Measurements from ENCODE around the gene HES5. TPM values are rescaled to one million over a fixed set of nuclear protein-coding genes. Genes with fewer than 3 reads are reported as not detected.

Gene HES5
- total RNA-seq, 4 donors from 2014 or later: not detected

DNA sequence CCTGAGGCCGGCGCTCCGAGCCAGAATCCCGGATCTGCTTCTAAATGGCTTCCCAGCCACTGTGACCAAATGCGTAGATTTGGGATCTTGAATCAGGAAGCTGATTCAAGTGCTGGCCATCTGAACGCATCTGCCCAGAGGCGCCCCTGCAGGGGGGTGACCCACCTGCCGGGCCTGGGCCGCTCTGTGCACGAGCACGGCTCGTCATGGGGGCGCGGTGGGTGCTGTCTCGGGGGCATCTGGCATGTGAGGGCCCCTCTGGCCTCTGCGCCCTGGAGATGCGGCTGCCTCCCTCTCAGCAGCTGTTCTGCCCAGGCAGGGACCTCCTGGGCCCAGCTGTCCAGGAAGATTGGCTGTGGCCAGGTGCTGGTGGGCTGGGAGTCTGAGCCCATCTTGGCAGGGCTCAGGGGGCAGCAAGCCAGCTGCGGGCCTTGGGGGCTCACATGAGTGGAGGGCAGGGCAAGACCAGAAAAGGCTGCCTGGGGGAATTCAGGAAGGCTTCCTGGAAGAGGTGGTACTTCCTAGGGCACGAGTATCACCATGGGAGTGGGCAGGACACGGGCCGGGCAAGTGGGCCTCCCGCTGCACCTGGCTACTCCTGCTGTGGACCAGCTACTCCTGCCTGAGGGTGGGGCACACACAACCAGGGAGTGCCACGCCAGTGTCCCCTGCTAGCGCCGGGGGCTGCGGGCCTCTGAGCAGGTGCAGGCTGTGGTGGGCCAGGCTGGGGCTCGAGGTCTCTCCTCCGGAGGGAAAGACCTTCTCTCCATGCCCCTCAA, 28.8 kb downstream of the HES5 start:
- intact Hi-C loops (cut with DNase I): no loop called here
- no peak for DNase-seq

DNA sequence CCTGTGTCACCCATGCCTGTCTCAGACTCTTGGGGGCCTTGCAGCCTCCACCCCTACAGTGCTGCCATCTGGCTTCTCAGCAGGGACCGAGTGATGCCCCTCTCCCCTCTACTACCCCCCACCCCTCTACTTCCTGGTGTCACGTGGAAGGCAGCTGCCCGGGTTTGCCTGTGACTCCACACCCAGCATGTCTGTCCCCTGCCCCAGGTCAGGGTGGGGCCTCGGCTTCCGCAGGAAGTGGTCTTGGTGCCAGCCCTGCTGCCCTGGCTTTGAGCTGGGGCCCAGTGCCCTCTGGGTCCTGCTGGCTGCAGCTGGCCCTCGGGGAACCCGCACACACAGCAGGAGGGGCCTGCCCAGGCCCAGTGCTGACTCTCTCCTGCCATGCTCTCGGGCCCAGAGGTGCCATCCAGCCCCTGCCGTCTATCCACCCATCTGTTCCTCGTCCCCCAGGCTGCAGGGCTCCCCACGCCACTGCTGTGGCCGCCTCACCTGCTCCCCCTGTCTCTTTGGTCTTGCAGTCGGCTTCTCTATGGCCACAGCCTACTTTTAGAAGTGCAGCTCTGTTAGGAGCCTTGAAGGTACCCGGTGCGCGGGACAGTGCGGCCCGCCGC, 30.0 kb downstream of the HES5 start:
- H3K27me3 ChIP-seq: no peaks in the 10 kb centered on the region
- no peak for DNase-seq
- TF ChIP-seq, protein P1, sequence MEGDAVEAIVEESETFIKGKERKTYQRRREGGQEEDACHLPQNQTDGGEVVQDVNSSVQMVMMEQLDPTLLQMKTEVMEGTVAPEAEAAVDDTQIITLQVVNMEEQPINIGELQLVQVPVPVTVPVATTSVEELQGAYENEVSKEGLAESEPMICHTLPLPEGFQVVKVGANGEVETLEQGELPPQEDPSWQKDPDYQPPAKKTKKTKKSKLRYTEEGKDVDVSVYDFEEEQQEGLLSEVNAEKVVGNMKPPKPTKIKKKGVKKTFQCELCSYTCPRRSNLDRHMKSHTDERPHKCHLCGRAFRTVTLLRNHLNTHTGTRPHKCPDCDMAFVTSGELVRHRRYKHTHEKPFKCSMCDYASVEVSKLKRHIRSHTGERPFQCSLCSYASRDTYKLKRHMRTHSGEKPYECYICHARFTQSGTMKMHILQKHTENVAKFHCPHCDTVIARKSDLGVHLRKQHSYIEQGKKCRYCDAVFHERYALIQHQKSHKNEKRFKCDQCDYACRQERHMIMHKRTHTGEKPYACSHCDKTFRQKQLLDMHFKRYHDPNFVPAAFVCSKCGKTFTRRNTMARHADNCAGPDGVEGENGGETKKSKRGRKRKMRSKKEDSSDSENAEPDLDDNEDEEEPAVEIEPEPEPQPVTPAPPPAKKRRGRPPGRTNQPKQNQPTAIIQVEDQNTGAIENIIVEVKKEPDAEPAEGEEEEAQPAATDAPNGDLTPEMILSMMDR (IDR thresholded peaks at IDR 0.05): no peak
- TF ChIP-seq POLR2A (IDR thresholded peaks at IDR 0.05): no peak
- no peaks in the 10 kb centered on the region for H3K9me3 ChIP-seq
- H3K27ac ChIP-seq: no peak overlapping the region
- H3K4me3 ChIP-seq (replicated peaks in 1 of 3): no peak overlapping the region
- intact Hi-C loops (cut with DNase I): no loop called here
- no peaks in the 10 kb centered on the region for H3K36me3 ChIP-seq
- no peaks in the 10 kb centered on the region for H3K4me1 ChIP-seq
- WGBS, 2 donors: 78 to 86% methylated on average over 12 to 15 of the region's 19 CpGs

More for the DNA sequence above, 28.8 kb downstream of the HES5 start:
- TF ChIP-seq, protein P1 (IDR thresholded peaks at IDR 0.05): no peak
- TF ChIP-seq POLR2A (IDR thresholded peaks at IDR 0.05): no peak
- Histone ChIP-seq H3K4me3 (replicated peaks in 1 of 3) (no peak overlapping the region), H3K9me3 (no peaks in the 10 kb centered on the region), H3K4me1 (no peaks in the 10 kb centered on the region), H3K27me3 (no peaks in the 10 kb centered on the region), H3K36me3 (no peaks in the 10 kb centered on the region), H3K27ac (no peak overlapping the region)
- 77 to 82% methylated on average over 3 to 12 of the region's 28 CpGs for WGBS, 2 donors

DNA sequence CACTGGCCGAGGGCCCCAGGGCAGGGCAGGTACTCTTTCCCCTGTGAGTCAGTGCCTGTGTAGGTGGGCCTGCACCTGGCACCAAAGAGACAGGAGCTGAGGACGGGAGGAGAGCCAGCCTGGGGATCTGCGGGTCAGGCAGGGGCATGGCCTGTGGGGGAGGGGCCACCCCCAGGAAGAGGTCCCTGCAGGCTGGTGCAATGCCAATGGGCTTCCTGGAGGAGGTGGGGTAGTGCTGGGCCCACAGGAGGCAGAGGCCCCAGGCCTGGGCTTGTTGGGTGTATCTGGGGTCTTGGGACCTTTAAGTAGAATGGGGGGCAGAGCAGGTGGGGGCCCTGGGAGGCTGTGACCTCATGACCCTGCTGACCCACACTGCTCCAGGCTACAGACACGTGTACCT, 30.8 kb downstream of the HES5 start:
- 64 to 71% methylated on average over 3 of the region's 4 CpGs for WGBS, 2 donors
- TF ChIP-seq, protein P1 (IDR thresholded peaks at IDR 0.05): no peak
- TF ChIP-seq POLR2A (IDR thresholded peaks at IDR 0.05): no peak
- H3K9me3 ChIP-seq: no peaks in the 10 kb centered on the region
- H3K27me3 ChIP-seq: no peaks in the 10 kb centered on the region
- H3K4me1 ChIP-seq: no peaks in the 10 kb centered on the region
- intact Hi-C loops (cut with DNase I): no loop called here
- H3K4me3 ChIP-seq (replicated peaks in 1 of 3): no peak overlapping the region
- no peak for DNase-seq
- H3K27ac ChIP-seq: no peak overlapping the region
- H3K36me3 ChIP-seq: no peaks in the 10 kb centered on the region

DNA sequence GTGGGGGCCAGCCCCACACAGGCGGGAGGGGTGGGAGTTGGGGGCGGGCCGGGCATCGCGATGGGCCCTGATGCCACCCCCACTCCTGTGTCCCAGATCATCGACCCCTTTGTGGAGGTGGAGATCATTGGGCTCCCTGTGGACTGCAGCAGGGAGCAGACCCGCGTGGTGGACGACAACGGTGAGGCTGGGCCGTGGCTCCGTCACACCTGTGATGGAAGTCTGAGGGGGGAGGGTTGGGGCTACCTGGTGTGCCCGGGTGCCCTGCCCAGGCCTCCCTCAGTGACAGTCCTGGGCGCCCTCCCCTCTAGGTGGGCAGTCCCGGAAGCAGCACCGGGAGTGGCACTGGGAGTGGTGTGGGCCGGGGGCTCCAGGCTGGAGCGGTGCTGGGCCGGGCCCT, 31.4 kb downstream of the HES5 start:
- intact Hi-C loops (cut with DNase I): no loop called here
- no peaks in the 10 kb centered on the region for H3K9me3 ChIP-seq
- H3K4me3 ChIP-seq (replicated peaks in 1 of 3): no peak overlapping the region
- no peak overlapping the region for H3K27ac ChIP-seq
- 60 to 85% methylated on average over 1 to 4 of the region's 19 CpGs for WGBS, 2 donors
- TF ChIP-seq, protein P1 (IDR thresholded peaks at IDR 0.05): no peak
- TF ChIP-seq POLR2A (IDR thresholded peaks at IDR 0.05): no peak
- H3K27me3 ChIP-seq: no peaks in the 10 kb centered on the region
- no peaks in the 10 kb centered on the region for H3K4me1 ChIP-seq
- DNase-seq: no peak
- H3K36me3 ChIP-seq: no peaks in the 10 kb centered on the region

DNA sequence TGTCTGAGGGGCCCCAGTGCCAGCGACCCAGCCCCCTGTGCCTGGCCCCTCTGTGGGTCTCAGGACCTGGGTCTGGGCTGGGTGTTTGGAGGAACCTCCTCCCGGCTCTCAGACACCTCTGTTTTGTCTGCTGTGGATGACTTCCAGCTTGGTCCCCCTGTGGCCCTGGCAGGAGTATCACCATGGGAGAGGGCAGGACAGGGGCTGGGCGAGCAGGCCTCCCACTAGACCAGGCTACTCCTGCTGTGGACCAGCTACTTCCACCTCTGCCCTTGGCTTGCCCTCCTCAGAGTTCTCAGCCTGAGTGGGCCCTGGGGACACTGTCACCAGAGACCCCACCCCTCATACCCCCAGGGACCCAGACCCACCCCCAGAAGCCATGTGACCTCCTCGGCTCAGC, 32.2 kb downstream of the HES5 start:
- intact Hi-C loops (cut with DNase I): no loop called here
- no peaks in the 10 kb centered on the region for H3K4me1 ChIP-seq
- TF ChIP-seq, protein P1 (IDR thresholded peaks at IDR 0.05): no peak
- TF ChIP-seq POLR2A (IDR thresholded peaks at IDR 0.05): no peak
- DNase-seq: no peak
- no peak overlapping the region for H3K4me3 ChIP-seq (replicated peaks in 1 of 3)
- no peak overlapping the region for H3K27ac ChIP-seq
- 70 to 100% methylated on average over 2 to 3 of the region's 4 CpGs for WGBS, 2 donors
- H3K27me3 ChIP-seq: no peaks in the 10 kb centered on the region
- no peaks in the 10 kb centered on the region for H3K9me3 ChIP-seq
- H3K36me3 ChIP-seq: no peaks in the 10 kb centered on the region
